Amniotic stem cell (primary cell): Measurements from ENCODE around the gene HSD17B11.
"Not testable (repeated sequence)": the region's sequence is repeated elsewhere in the genome, so short reads cannot be mapped to it uniquely, and the experiment has no call there.

Source experiments
- DNase-seq: peaks from one replicate; lab custom pipeline; 2025; lab: John Stamatoyannopoulos, UW

HSD17B11 gene

GRCh38 chr4:87390891-87391575, at the start of gene HSD17B11:
Gene HSD17B11 (minus strand): TSS chr4:87391188. CDS start chr4:87391070, 118 bp downstream.
- DNase-seq, result peak; percentile 73

- DNase-seq, result no peak
These were observed 42.4 kb upstream of the HSD17B11 start for GRCh38 chr4:87433342-87433741.

- no peak for DNase-seq
These were observed 39.0 kb upstream of the HSD17B11 start for GRCh38 chr4:87430038-87430437.

GRCh38 chr4:87428979-87429378, 38.0 kb upstream of the HSD17B11 start:
- no peak for DNase-seq

- DNase-seq, result no peak
These were observed 36.5 kb upstream of the HSD17B11 start for GRCh38 chr4:87427518-87427868.

GRCh38 chr4:87426865-87427517, 36.0 kb upstream of the HSD17B11 start:
- DNase-seq, result no peak

GRCh38 chr4:87425711-87426110, 34.7 kb upstream of the HSD17B11 start:
- no peak for DNase-seq

GRCh38 chr4:87424099-87424543, 33.1 kb upstream of the HSD17B11 start:
- DNase-seq, result not testable (repeated sequence)

- no peak for DNase-seq
These were observed 32.5 kb upstream of the HSD17B11 start for GRCh38 chr4:87423317-87424098.

- DNase-seq, result peak; percentile 86
These were observed 31.4 kb upstream of the HSD17B11 start, which contains the start of gene NUDT9 for GRCh38 chr4:87422104-87423052. Gene NUDT9 (plus strand): TSS chr4:87422573. CDS start chr4:87422906, 333 bp downstream.

GRCh38 chr4:87420276-87420830, 29.4 kb upstream of the HSD17B11 start:
- DNase-seq, result no peak

GRCh38 chr4:87419578-87420249, 28.7 kb upstream of the HSD17B11 start:
- no peak for DNase-seq

GRCh38 chr4:87418410-87418809, 27.4 kb upstream of the HSD17B11 start:
- not testable (repeated sequence) for DNase-seq

GRCh38 chr4:87416965-87417364, 26.0 kb upstream of the HSD17B11 start:
- no peak for DNase-seq

- DNase-seq, result no peak
These were observed 23.8 kb upstream of the HSD17B11 start for GRCh38 chr4:87414816-87415215.

GRCh38 chr4:87410679-87411078, 19.7 kb upstream of the HSD17B11 start:
- no peak for DNase-seq

GRCh38 chr4:87410157-87410556, 19.2 kb upstream of the HSD17B11 start:
- DNase-seq, result no peak

GRCh38 chr4:87409420-87409939, 18.5 kb upstream of the HSD17B11 start:
- no peak for DNase-seq

- not testable (repeated sequence) for DNase-seq
These were observed 15.9 kb upstream of the HSD17B11 start for GRCh38 chr4:87406902-87407301.

GRCh38 chr4:87406462-87406861, 15.5 kb upstream of the HSD17B11 start:
- DNase-seq, result no peak
